MCF 10A (cell line): ENCODE measurements around the gene RRM1. TPM values are rescaled to one million over a fixed set of nuclear protein-coding genes. Genes with fewer than 3 reads are reported as not detected.
"Not testable (repeated sequence)": the region's sequence is repeated elsewhere in the genome, so short reads cannot be mapped to it uniquely, and the experiment has no call there.

Experiments used
- BruUV-seq: library from RNA; stranded (reverse); fragments of 400-500 nt; replicated peaks from 2 replicates; lab custom pipeline; 2021; lab: Mats Ljungman, UMichigan
- CTCF ChIA-PET: fragments of 300-600 bp; sonication (Branson Sonifier 250); formaldehyde crosslinking; extraction: SDS; loops from one replicate; lab custom pipeline; 2021; ENCODE audit warnings: antibody characterized with exemption, inconsistent platforms; lab: Yijun Ruan, JAX
- POLR2A ChIA-PET: fragments of 300-600, 350-650 bp; sonication (Branson Sonifier 250); formaldehyde crosslinking; extraction: SDS; loops from one replicate; lab custom pipeline; 2020; ENCODE audit warnings: antibody characterized with exemption, inconsistent platforms; lab: Yijun Ruan, JAX
- DNase-seq: peaks from one replicate; pipeline ENCODE4 v3.0.0-alpha.2; 2018; ENCODE audit not compliant: unreplicated experiment
- H3K27ac Mint-ChIP-seq: one replicate; pipeline ENCODE4 v1.8.0; 2022; ENCODE audit warnings: mild to moderate bottlenecking, low read depth, mixed read lengths; ENCODE audit not compliant: unreplicated experiment
- H3K27me3 Mint-ChIP-seq: one replicate; pipeline ENCODE4 v1.8.0; 2022; ENCODE audit warnings: mixed read lengths; ENCODE audit not compliant: insufficient read depth, unreplicated experiment
- H3K36me3 Mint-ChIP-seq: one replicate; pipeline ENCODE4 v1.8.0; 2022; ENCODE audit warnings: mild to moderate bottlenecking, moderate library complexity, mixed read lengths; ENCODE audit not compliant: insufficient read depth, unreplicated experiment
- H3K4me1 Mint-ChIP-seq: one replicate; pipeline ENCODE4 v1.8.0; 2022; ENCODE audit warnings: mixed read lengths; ENCODE audit not compliant: insufficient read depth, unreplicated experiment
- H3K4me3 Mint-ChIP-seq: one replicate; pipeline ENCODE4 v1.8.0; 2022; ENCODE audit warnings: mild to moderate bottlenecking, moderate library complexity, mixed read lengths; ENCODE audit not compliant: unreplicated experiment
- H3K9me3 Mint-ChIP-seq: one replicate; pipeline ENCODE4 v1.8.0; 2022; ENCODE audit warnings: mixed read lengths; ENCODE audit not compliant: unreplicated experiment
- CTCF ChIP-seq: fragments of 200-600 bp; IDR thresholded peaks from one replicate; pipeline ENCODE4 v1.8.0; 2022; ENCODE audit warnings: antibody characterized with exemption, mild to moderate bottlenecking; ENCODE audit not compliant: unreplicated experiment
- intact Hi-C: fragments of 100-400 bp; cut with micrococcal nuclease; formaldehyde crosslinking; loops from 2 replicates; pipeline ENCODE4 v1.14.1; 2022
- total RNA-seq: library from RNA; stranded (reverse); gene quantifications from 2 replicates; pipeline ENCODE4 v1.2.3, GENCODE V29; 2022

Gene RRM1
- total RNA-seq, 1 experiment from 2014 or later: 86.1 TPM

- Mint-ChIP-seq H3K4me3 (no peak overlapping the region), H3K27me3 (no peaks in the 10 kb centered on the region), H3K27ac (no peak overlapping the region), H3K9me3 (no peaks in the 10 kb centered on the region), H3K4me1 (no peaks in the 10 kb centered on the region), H3K36me3 (no peaks in the 10 kb centered on the region)
- BruUV-seq: no TSS peak
- POLR2A ChIA-PET: no interaction called here
- no peak for DNase-seq
- CTCF ChIA-PET: interaction anchor here (1.1 to 2.7 kb wide), 2 partner anchors 20 to 327 kb away, joined by 3 to 8 read pairs; no protein-coding TSS in a partner anchor
- intact Hi-C loops: no loop called here
- TF ChIP-seq CTCF: no peak
Observed at GRCh38 chr11:4167292-4167691, 72.7 kb downstream of the RRM1 start.

- no peak for DNase-seq
- H3K9me3 Mint-ChIP-seq: no peaks in the 10 kb centered on the region
- no peaks in the 10 kb centered on the region for H3K27me3 Mint-ChIP-seq
- no peaks in the 10 kb centered on the region for H3K4me1 Mint-ChIP-seq
- intact Hi-C loops: no loop called here
- TF ChIP-seq CTCF: no peak
- no TSS peak for BruUV-seq
- POLR2A ChIA-PET: no interaction called here
- no peaks in the 10 kb centered on the region for H3K36me3 Mint-ChIP-seq
- no peak overlapping the region for H3K27ac Mint-ChIP-seq
- CTCF ChIA-PET: interaction anchor here (0.9 to 2.7 kb wide), 3 partner anchors 19 to 326 kb away, joined by 3 to 8 read pairs (median 4); no protein-coding TSS in a partner anchor
- no peak overlapping the region for H3K4me3 Mint-ChIP-seq
Observed at GRCh38 chr11:4167758-4168157, 73.2 kb downstream of the RRM1 start.

GRCh38 chr11:4175620-4176350 is 81.2 kb downstream of the RRM1 start:
- H3K27me3 Mint-ChIP-seq, H3K27ac Mint-ChIP-seq, POLR2A ChIA-PET, DNase-seq, H3K4me1 Mint-ChIP-seq, CTCF ChIA-PET, H3K4me3 Mint-ChIP-seq, BruUV-seq, H3K36me3 Mint-ChIP-seq, H3K9me3 Mint-ChIP-seq, intact Hi-C loops: not testable (repeated sequence)

GRCh38 chr11:4178813-4179662 is 84.4 kb downstream of the RRM1 start:
- CTCF ChIA-PET: interaction anchor here (0.5 to 9.4 kb wide), 8 partner anchors 8 to 1494 kb away, joined by 3 to 316 read pairs (median 4); no protein-coding TSS in a partner anchor

More at GRCh38 chr11:4178813-4179662, 84.4 kb downstream of the RRM1 start:
- H3K36me3 Mint-ChIP-seq: no peaks in the 10 kb centered on the region
- H3K9me3 Mint-ChIP-seq: peaks cover 7% of the 10 kb centered on the region
- H3K27ac Mint-ChIP-seq: no peak overlapping the region
- intact Hi-C loops: no loop called here
- POLR2A ChIA-PET: no interaction called here
- no TSS peak for BruUV-seq
- no peak for DNase-seq
- no peaks in the 10 kb centered on the region for H3K27me3 Mint-ChIP-seq
- no peak overlapping the region for H3K4me3 Mint-ChIP-seq
- TF ChIP-seq CTCF: no peak
- H3K4me1 Mint-ChIP-seq: no peaks in the 10 kb centered on the region
